ENCODE data around the gene BHLHE23.

The BHLHE23 gene

DNA sequence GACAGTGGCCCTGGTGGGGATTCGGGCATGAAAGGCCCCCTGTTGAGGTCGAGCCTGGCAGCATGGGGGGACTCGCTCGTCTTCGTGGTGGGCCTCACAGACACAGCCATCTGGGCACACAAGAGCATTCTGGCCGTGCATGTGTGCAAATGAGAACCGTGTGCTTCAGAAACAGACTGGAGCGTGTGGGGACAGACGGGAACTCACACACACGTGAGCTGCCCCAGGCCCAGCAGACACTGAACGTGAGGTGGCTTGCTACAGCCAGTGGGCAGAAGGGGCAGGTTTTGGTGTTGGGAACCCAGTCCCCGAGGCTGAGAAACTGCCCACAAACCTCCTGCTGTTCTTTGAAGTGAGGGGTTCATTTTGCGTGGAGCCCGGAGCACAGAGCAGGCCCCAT lies 38.6 kb upstream of the BHLHE23 start:
- Histone ChIP-seq H3K27ac (ENCODE audit: low read length) (no peak overlapping the region), H2AFZ (ENCODE audit: low read depth, low read length) (no peak overlapping the region), H3K4me2 (ENCODE audit: insufficient read depth, low read length) (no peak overlapping the region), H3K27me3 (ENCODE audit: insufficient read depth, low read length, poor library complexity) (no peaks in the 10 kb centered on the region), H3K79me2 (ENCODE audit: insufficient read depth, low read length) (peaks cover 4% of the 10 kb centered on the region), H3K4me3 (ENCODE audit: low read depth in 1 of 2, low read length in 2 of 2) (no peak overlapping the region), H4K20me1 (ENCODE audit: insufficient read depth, low read length) (peaks cover 68% of the 10 kb centered on the region), H3K36me3 (ENCODE audit: insufficient read depth, low read length) (peaks cover 18% of the 10 kb centered on the region), H3K9ac (ENCODE audit: low read depth, low read length) (no peak overlapping the region), H3K9me3 (ENCODE audit: insufficient read depth, low read length, severe bottlenecking) (no peaks in the 10 kb centered on the region), H3K4me1 (ENCODE audit: insufficient read depth, low read length) (no peaks in the 10 kb centered on the region)
- no peak for DNase-seq
- TF ChIP-seq EZH2 (IDR thresholded peaks at IDR 0.05; ENCODE audit: borderline replicate concordance, low read depth, low read length, severe bottlenecking) = no peak
- TF ChIP-seq CTCF (IDR thresholded peaks at IDR 0.05; ENCODE audit: borderline replicate concordance, extremely low read depth, low read length, poor library complexity, severe bottlenecking) = no peak
- no peak for ATAC-seq (ENCODE audit: insufficient read depth, low read depth)

- no peak overlapping the region for H3K4me2 ChIP-seq (ENCODE audit: insufficient read depth, low read length)
- H4K20me1 ChIP-seq (ENCODE audit: insufficient read depth, low read length) = peaks cover 67% of the 10 kb centered on the region
- H3K9ac ChIP-seq (ENCODE audit: low read depth, low read length) = no peak overlapping the region
- DNase-seq = no peak
- H3K36me3 ChIP-seq (ENCODE audit: insufficient read depth, low read length) = peaks cover 13% of the 10 kb centered on the region
- no peaks in the 10 kb centered on the region for H3K27me3 ChIP-seq (ENCODE audit: insufficient read depth, low read length, poor library complexity)
- H3K9me3 ChIP-seq (ENCODE audit: insufficient read depth, low read length, severe bottlenecking) = no peaks in the 10 kb centered on the region
- no peak overlapping the region for H2AFZ ChIP-seq (ENCODE audit: low read depth, low read length)
- peaks cover 4% of the 10 kb centered on the region for H3K79me2 ChIP-seq (ENCODE audit: insufficient read depth, low read length)
- no peaks in the 10 kb centered on the region for H3K4me1 ChIP-seq (ENCODE audit: insufficient read depth, low read length)
- no peak for TF ChIP-seq CTCF (IDR thresholded peaks at IDR 0.05; ENCODE audit: borderline replicate concordance, extremely low read depth, low read length, poor library complexity, severe bottlenecking)
- no peak for ATAC-seq (ENCODE audit: insufficient read depth, low read depth)
- no peak overlapping the region for H3K27ac ChIP-seq (ENCODE audit: low read length)
- no peak overlapping the region for H3K4me3 ChIP-seq (ENCODE audit: low read depth in 1 of 2, low read length in 2 of 2)
These were observed 37.8 kb upstream of the BHLHE23 start for GRCh38 chr20:63044605-63045004.

DNA sequence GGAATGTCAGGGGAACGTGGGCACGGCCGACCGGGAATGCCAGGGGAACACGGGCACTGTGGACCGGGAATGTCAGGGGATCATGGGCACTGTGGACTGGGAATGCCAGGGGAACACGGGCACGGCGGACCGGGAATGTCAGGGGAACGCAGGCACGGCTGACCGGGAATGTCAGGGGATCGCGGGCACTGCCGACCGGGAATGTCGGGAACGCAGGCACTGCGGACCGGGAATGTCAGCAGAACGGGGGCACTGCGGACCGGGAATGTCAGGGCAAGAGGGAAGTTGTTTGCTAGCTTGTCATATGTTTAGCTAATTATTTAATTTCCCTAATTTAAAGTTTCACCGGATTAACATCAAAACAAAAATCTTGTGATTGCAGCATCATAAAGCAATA lies 37.4 kb upstream of the BHLHE23 start:
- peaks cover 4% of the 10 kb centered on the region for H3K79me2 ChIP-seq (ENCODE audit: insufficient read depth, low read length)
- H3K36me3 ChIP-seq (ENCODE audit: insufficient read depth, low read length) = peaks cover 9% of the 10 kb centered on the region
- no peak overlapping the region for H2AFZ ChIP-seq (ENCODE audit: low read depth, low read length)
- H3K27me3 ChIP-seq (ENCODE audit: insufficient read depth, low read length, poor library complexity) = no peaks in the 10 kb centered on the region
- no peaks in the 10 kb centered on the region for H3K9me3 ChIP-seq (ENCODE audit: insufficient read depth, low read length, severe bottlenecking)
- no peak overlapping the region for H3K4me2 ChIP-seq (ENCODE audit: insufficient read depth, low read length)
- H4K20me1 ChIP-seq (ENCODE audit: insufficient read depth, low read length) = peaks cover 64% of the 10 kb centered on the region
- ATAC-seq (ENCODE audit: insufficient read depth, low read depth) (no peak), DNase-seq (no peak)
- TF ChIP-seq CTCF (IDR thresholded peaks at IDR 0.05; ENCODE audit: borderline replicate concordance, extremely low read depth, low read length, poor library complexity, severe bottlenecking) (no peak), EZH2 (IDR thresholded peaks at IDR 0.05; ENCODE audit: borderline replicate concordance, low read depth, low read length, severe bottlenecking) (no peak)
- H3K4me3 ChIP-seq (ENCODE audit: low read depth in 1 of 2, low read length in 2 of 2) = no peak overlapping the region
- no peak overlapping the region for H3K27ac ChIP-seq (ENCODE audit: low read length)
- H3K4me1 ChIP-seq (ENCODE audit: insufficient read depth, low read length) = no peaks in the 10 kb centered on the region
- no peak overlapping the region for H3K9ac ChIP-seq (ENCODE audit: low read depth, low read length)
